H9 (cell line): ENCODE measurements around the gene GALR2. TPM values are rescaled to one million over a fixed set of nuclear protein-coding genes. Genes with fewer than 3 reads are reported as not detected.

Experiments
- DNase-seq: peaks from one replicate; pipeline ENCODE4 v3.0.0-alpha.2; 2017
- H2AFZ ChIP-seq: one replicate; pipeline ENCODE4 v1.6.1; 2013; ENCODE audit warnings: mild to moderate bottlenecking, low read length, control low read depth, moderate library complexity
- H2AK5ac ChIP-seq: 2 replicates; pipeline ENCODE4 v1.6.1; 2013; ENCODE audit warnings: low read length, control low read depth, mixed read lengths; ENCODE audit not compliant: insufficient read length
- H2BK120ac ChIP-seq: one replicate; pipeline ENCODE4 v1.6.1; 2013; ENCODE audit warnings: low read depth, mild to moderate bottlenecking, low read length, control low read depth, inconsistent platforms; ENCODE audit not compliant: poor library complexity, severe bottlenecking
- H2BK12ac ChIP-seq: 2 replicates; pipeline ENCODE4 v1.6.1; 2013; ENCODE audit warnings: low read length, control low read depth, mixed read lengths, low read depth; ENCODE audit not compliant: insufficient read length
- H2BK15ac ChIP-seq: 2 replicates; pipeline ENCODE4 v1.6.1; 2013; ENCODE audit warnings: low read depth, low read length, control low read depth
- H2BK20ac ChIP-seq: one replicate; pipeline ENCODE4 v1.6.1; 2013; ENCODE audit warnings: low read depth, mild to moderate bottlenecking, low read length, control low read depth, inconsistent platforms; ENCODE audit not compliant: poor library complexity, severe bottlenecking
- H2BK5ac ChIP-seq: 2 replicates; pipeline ENCODE4 v1.6.1; 2013; ENCODE audit warnings: low read length, control low read depth, mixed read lengths; ENCODE audit not compliant: insufficient read length
- H3K14ac ChIP-seq: 2 replicates; pipeline ENCODE4 v1.6.1; 2013; ENCODE audit warnings: low read length, control low read depth; ENCODE audit not compliant: insufficient read depth
- H3K18ac ChIP-seq: 2 replicates; pipeline ENCODE4 v1.6.1; 2013; ENCODE audit warnings: low read depth, mild to moderate bottlenecking, mixed read lengths, low read length, control low read depth; ENCODE audit not compliant: insufficient read length
- H3K23ac ChIP-seq: 2 replicates; pipeline ENCODE4 v1.6.1; 2013; ENCODE audit warnings: low read length, control low read depth, mixed read lengths, low read depth; ENCODE audit not compliant: insufficient read length
- H3K23me2 ChIP-seq: 2 replicates; pipeline ENCODE4 v1.6.1; 2013; ENCODE audit warnings: low read depth, mild to moderate bottlenecking, mixed read lengths, low read length, control low read depth; ENCODE audit not compliant: insufficient read length, poor library complexity, severe bottlenecking
- H3K27ac ChIP-seq: 2 replicates; pipeline ENCODE4 v1.5.1; 2013; ENCODE audit warnings: low read length, control low read depth, mixed read lengths, low read depth; ENCODE audit not compliant: insufficient read length
- H3K27me3 ChIP-seq: 2 replicates; pipeline ENCODE4 v1.6.1; 2013; ENCODE audit warnings: low read length, control low read depth, inconsistent platforms; ENCODE audit not compliant: insufficient read depth
- H3K4ac ChIP-seq: 2 replicates; pipeline ENCODE4 v1.6.1; 2013; ENCODE audit warnings: low read depth, mild to moderate bottlenecking, control low read depth, inconsistent platforms, low read length, moderate library complexity
- H3K4me1 ChIP-seq: 2 replicates; pipeline ENCODE4 v1.6.1; 2013; ENCODE audit warnings: low read length, control low read depth, inconsistent platforms; ENCODE audit not compliant: insufficient read depth
- H3K4me2 ChIP-seq: 2 replicates; pipeline ENCODE4 v1.6.1; 2013; ENCODE audit warnings: low read length, control low read depth, mixed read lengths; ENCODE audit not compliant: insufficient read length, insufficient read depth
- H3K56ac ChIP-seq: 2 replicates; pipeline ENCODE4 v1.6.1; 2013; ENCODE audit warnings: low read depth, mild to moderate bottlenecking, mixed read lengths, low read length, control low read depth; ENCODE audit not compliant: insufficient read length
- H3K79me1 ChIP-seq: 2 replicates; pipeline ENCODE4 v1.6.1; 2013; ENCODE audit warnings: low read depth, mild to moderate bottlenecking, moderate library complexity, low read length, control low read depth, inconsistent platforms; ENCODE audit not compliant: insufficient read depth, poor library complexity, severe bottlenecking
- H3K79me2 ChIP-seq: 2 replicates; pipeline ENCODE4 v1.6.1; 2013; ENCODE audit warnings: low read length, control low read depth, inconsistent platforms; ENCODE audit not compliant: insufficient read depth
- H3K9ac ChIP-seq: 2 replicates; pipeline ENCODE4 v1.6.1; 2013; ENCODE audit warnings: low read length, control low read depth, mixed read lengths; ENCODE audit not compliant: insufficient read length; ENCODE audit errors: extremely low read depth
- H3K9me3 ChIP-seq: one replicate; pipeline ENCODE4 v1.6.1; 2013; ENCODE audit warnings: low read depth, low read length, inconsistent platforms; ENCODE audit not compliant: control insufficient read depth
- H3T11ph ChIP-seq: one replicate; pipeline ENCODE4 v1.6.1; 2013; ENCODE audit warnings: mild to moderate bottlenecking, low read length, control low read depth, inconsistent platforms
- H4K20me1 ChIP-seq: one replicate; pipeline ENCODE4 v1.6.1; 2013; ENCODE audit not compliant: control insufficient read depth, insufficient read length, insufficient read depth
- H4K5ac ChIP-seq: 2 replicates; pipeline ENCODE4 v1.6.1; 2013; ENCODE audit warnings: low read depth, mild to moderate bottlenecking, mixed read lengths, low read length, control low read depth; ENCODE audit not compliant: insufficient read length
- H4K8ac ChIP-seq: replicated peaks from 2 replicates; pipeline ENCODE4 v1.6.1; 2013; ENCODE audit warnings: low read length, control low read depth, mixed read lengths, low read depth; ENCODE audit not compliant: insufficient read length
- H4K91ac ChIP-seq: 2 replicates; pipeline ENCODE4 v1.6.1; 2013; ENCODE audit warnings: low read depth, mild to moderate bottlenecking, moderate library complexity, mixed read lengths, low read length, control low read depth; ENCODE audit not compliant: insufficient read length
- H3K27ac Mint-ChIP-seq, 3 experiments: 2 replicates in 2 of 3; 3 replicates in 1 of 3; pipeline ENCODE4 v1.8.0; 2020 to 2021; ENCODE audit warnings: mixed read lengths in 3 of 3, mild to moderate bottlenecking in 1 of 3, moderate library complexity in 1 of 3
- H3K27me3 Mint-ChIP-seq: 2 replicates; pipeline ENCODE4 v1.8.0; 2021; ENCODE audit warnings: low read depth, mild to moderate bottlenecking, moderate library complexity, mixed read lengths
- H3K36me3 Mint-ChIP-seq, 3 experiments: 2 replicates in 2 of 3; 3 replicates in 1 of 3; pipeline ENCODE4 v1.8.0; 2020 to 2021; ENCODE audit warnings: low read depth in 3 of 3, mixed read lengths in 3 of 3; ENCODE audit not compliant: insufficient read depth in 1 of 3
- H3K4me1 Mint-ChIP-seq, 2 experiments: 2 replicates each; pipeline ENCODE4 v1.8.0; 2020; ENCODE audit warnings: mixed read lengths in 2 of 2
- H3K4me3 Mint-ChIP-seq, 2 experiments: 2 replicates in 1 of 2; 3 replicates in 1 of 2; pipeline ENCODE4 v1.8.0; 2020 to 2021; ENCODE audit warnings: mild to moderate bottlenecking in 2 of 2, mixed read lengths in 2 of 2, moderate library complexity in 1 of 2
- H3K9me3 Mint-ChIP-seq, 2 experiments: 2 replicates in 1 of 2; 3 replicates in 1 of 2; pipeline ENCODE4 v1.8.0; 2020; ENCODE audit warnings: mild to moderate bottlenecking in 2 of 2, mixed read lengths in 2 of 2, moderate library complexity in 1 of 2
- CTCF ChIP-seq: fragments of 200-600 bp; sonication (generic); conservative IDR thresholded peaks from 3 replicates; pipeline ENCODE4 v1.8.0; 2021; ENCODE audit warnings: antibody characterized with exemption, mild to moderate bottlenecking
- WGBS: extraction: QIAGEN DNeasy Blood & Tissue Kit; methylation state at CpG from one replicate; pipeline ENCODE4 v1.1.7; 2013; ENCODE audit warnings: missing lambda C conversion rate, low lambda C conversion rate, mixed read lengths; ENCODE audit not compliant: insufficient read length; ENCODE audit errors: extremely low coverage; 5-methylcytosine and 5-hydroxymethylcytosine counted together
- total RNA-seq: library from RNA; stranded (reverse); gene quantifications from 2 replicates; pipeline ENCODE4 v1.2.1, GENCODE V29; 2021

The GALR2 gene
- total RNA-seq, 1 experiment from 2014 or later = 0.81 TPM

- no peak overlapping the region for H4K5ac ChIP-seq
- H3T11ph ChIP-seq = no peak overlapping the region
- H2AFZ ChIP-seq = no peak overlapping the region
- no peak overlapping the region for H4K91ac ChIP-seq
- no peak overlapping the region for H3K23ac ChIP-seq
- H3K4me1 ChIP-seq = no peaks in the 10 kb centered on the region; the same call in 1 of the 2 replicates
- H3K56ac ChIP-seq = no peak overlapping the region
- no peaks in the 10 kb centered on the region for H4K20me1 ChIP-seq
- no peak overlapping the region for H3K4ac ChIP-seq
- no CpG with 5 or more reads among the region's 5 CpGs for WGBS
- H3K9ac ChIP-seq = no peak overlapping the region
- DNase-seq = no peak
- no peak overlapping the region for H2BK120ac ChIP-seq
- no peak overlapping the region for H2BK15ac ChIP-seq
- TF ChIP-seq CTCF = no peak
- no peak overlapping the region for H2BK12ac ChIP-seq
- H2BK5ac ChIP-seq = no peak overlapping the region
- no peak overlapping the region for H3K18ac ChIP-seq
- Mint-ChIP-seq H3K27me3 (peaks cover 10% of the 10 kb centered on the region), H3K36me3 (no peaks in the 10 kb centered on the region), H3K4me3 (no peak overlapping the region), H3K9me3 (peaks cover 0 to 2% of the 10 kb centered on the region in 2 experiments; a peak in 1 of 5 replicates), H3K27ac (no peak overlapping the region), H3K4me1 (peaks cover 39 to 40% of the 10 kb centered on the region in 2 experiments)
- no peak overlapping the region for H2BK20ac ChIP-seq
- no peaks in the 10 kb centered on the region for H3K23me2 ChIP-seq
- H3K9me3 ChIP-seq = no peaks in the 10 kb centered on the region
- no peak overlapping the region for H2AK5ac ChIP-seq
- H3K79me1 ChIP-seq = no peaks in the 10 kb centered on the region
- no peak overlapping the region for H3K14ac ChIP-seq
- H3K4me2 ChIP-seq = no peak overlapping the region
- no peaks in the 10 kb centered on the region for H3K27me3 ChIP-seq
- no peak overlapping the region for H3K27ac ChIP-seq
- H4K8ac ChIP-seq = no peak overlapping the region
- no peaks in the 10 kb centered on the region for H3K79me2 ChIP-seq
These were observed 48.6 kb downstream of the GALR2 start for GRCh38 chr17:76123191-76123499.
